H9 (cell line): ENCODE data around the gene POLR2M. TPM values are rescaled to one million over a fixed set of nuclear protein-coding genes. Genes with fewer than 3 reads are reported as not detected.

Source experiments
- DNase-seq: peaks from one replicate; pipeline ENCODE4 v3.0.0-alpha.2; 2017
- H2AFZ ChIP-seq: one replicate; pipeline ENCODE4 v1.6.1; 2013; ENCODE audit warnings: mild to moderate bottlenecking, low read length, control low read depth, moderate library complexity
- H2AK5ac ChIP-seq: 2 replicates; pipeline ENCODE4 v1.6.1; 2013; ENCODE audit warnings: low read length, control low read depth, mixed read lengths; ENCODE audit not compliant: insufficient read length
- H2BK120ac ChIP-seq: one replicate; pipeline ENCODE4 v1.6.1; 2013; ENCODE audit warnings: low read depth, mild to moderate bottlenecking, low read length, control low read depth, inconsistent platforms; ENCODE audit not compliant: poor library complexity, severe bottlenecking
- H2BK12ac ChIP-seq: 2 replicates; pipeline ENCODE4 v1.6.1; 2013; ENCODE audit warnings: low read length, control low read depth, mixed read lengths, low read depth; ENCODE audit not compliant: insufficient read length
- H2BK15ac ChIP-seq: 2 replicates; pipeline ENCODE4 v1.6.1; 2013; ENCODE audit warnings: low read depth, low read length, control low read depth
- H2BK20ac ChIP-seq: one replicate; pipeline ENCODE4 v1.6.1; 2013; ENCODE audit warnings: low read depth, mild to moderate bottlenecking, low read length, control low read depth, inconsistent platforms; ENCODE audit not compliant: poor library complexity, severe bottlenecking
- H2BK5ac ChIP-seq: 2 replicates; pipeline ENCODE4 v1.6.1; 2013; ENCODE audit warnings: low read length, control low read depth, mixed read lengths; ENCODE audit not compliant: insufficient read length
- H3K14ac ChIP-seq: 2 replicates; pipeline ENCODE4 v1.6.1; 2013; ENCODE audit warnings: low read length, control low read depth; ENCODE audit not compliant: insufficient read depth
- H3K18ac ChIP-seq: 2 replicates; pipeline ENCODE4 v1.6.1; 2013; ENCODE audit warnings: low read depth, mild to moderate bottlenecking, mixed read lengths, low read length, control low read depth; ENCODE audit not compliant: insufficient read length
- H3K23ac ChIP-seq: 2 replicates; pipeline ENCODE4 v1.6.1; 2013; ENCODE audit warnings: low read length, control low read depth, mixed read lengths, low read depth; ENCODE audit not compliant: insufficient read length
- H3K23me2 ChIP-seq: 2 replicates; pipeline ENCODE4 v1.6.1; 2013; ENCODE audit warnings: low read depth, mild to moderate bottlenecking, mixed read lengths, low read length, control low read depth; ENCODE audit not compliant: insufficient read length, poor library complexity, severe bottlenecking
- H3K27ac ChIP-seq: 2 replicates; pipeline ENCODE4 v1.5.1; 2013; ENCODE audit warnings: low read length, control low read depth, mixed read lengths, low read depth; ENCODE audit not compliant: insufficient read length
- H3K27me3 ChIP-seq: 2 replicates; pipeline ENCODE4 v1.6.1; 2013; ENCODE audit warnings: low read length, control low read depth, inconsistent platforms; ENCODE audit not compliant: insufficient read depth
- H3K4ac ChIP-seq: 2 replicates; pipeline ENCODE4 v1.6.1; 2013; ENCODE audit warnings: low read depth, mild to moderate bottlenecking, control low read depth, inconsistent platforms, low read length, moderate library complexity
- H3K4me1 ChIP-seq: 2 replicates; pipeline ENCODE4 v1.6.1; 2013; ENCODE audit warnings: low read length, control low read depth, inconsistent platforms; ENCODE audit not compliant: insufficient read depth
- H3K4me2 ChIP-seq: 2 replicates; pipeline ENCODE4 v1.6.1; 2013; ENCODE audit warnings: low read length, control low read depth, mixed read lengths; ENCODE audit not compliant: insufficient read length, insufficient read depth
- H3K56ac ChIP-seq: 2 replicates; pipeline ENCODE4 v1.6.1; 2013; ENCODE audit warnings: low read depth, mild to moderate bottlenecking, mixed read lengths, low read length, control low read depth; ENCODE audit not compliant: insufficient read length
- H3K79me1 ChIP-seq: 2 replicates; pipeline ENCODE4 v1.6.1; 2013; ENCODE audit warnings: low read depth, mild to moderate bottlenecking, moderate library complexity, low read length, control low read depth, inconsistent platforms; ENCODE audit not compliant: insufficient read depth, poor library complexity, severe bottlenecking
- H3K79me2 ChIP-seq: 2 replicates; pipeline ENCODE4 v1.6.1; 2013; ENCODE audit warnings: low read length, control low read depth, inconsistent platforms; ENCODE audit not compliant: insufficient read depth
- H3K9ac ChIP-seq: 2 replicates; pipeline ENCODE4 v1.6.1; 2013; ENCODE audit warnings: low read length, control low read depth, mixed read lengths; ENCODE audit not compliant: insufficient read length; ENCODE audit errors: extremely low read depth
- H3K9me3 ChIP-seq: one replicate; pipeline ENCODE4 v1.6.1; 2013; ENCODE audit warnings: low read depth, low read length, inconsistent platforms; ENCODE audit not compliant: control insufficient read depth
- H3T11ph ChIP-seq: one replicate; pipeline ENCODE4 v1.6.1; 2013; ENCODE audit warnings: mild to moderate bottlenecking, low read length, control low read depth, inconsistent platforms
- H4K20me1 ChIP-seq: one replicate; pipeline ENCODE4 v1.6.1; 2013; ENCODE audit not compliant: control insufficient read depth, insufficient read length, insufficient read depth
- H4K5ac ChIP-seq: 2 replicates; pipeline ENCODE4 v1.6.1; 2013; ENCODE audit warnings: low read depth, mild to moderate bottlenecking, mixed read lengths, low read length, control low read depth; ENCODE audit not compliant: insufficient read length
- H4K8ac ChIP-seq: replicated peaks from 2 replicates; pipeline ENCODE4 v1.6.1; 2013; ENCODE audit warnings: low read length, control low read depth, mixed read lengths, low read depth; ENCODE audit not compliant: insufficient read length
- H4K91ac ChIP-seq: 2 replicates; pipeline ENCODE4 v1.6.1; 2013; ENCODE audit warnings: low read depth, mild to moderate bottlenecking, moderate library complexity, mixed read lengths, low read length, control low read depth; ENCODE audit not compliant: insufficient read length
- H3K27ac Mint-ChIP-seq, 3 experiments: 2 replicates in 2 of 3; 3 replicates in 1 of 3; pipeline ENCODE4 v1.8.0; 2020 to 2021; ENCODE audit warnings: mixed read lengths in 3 of 3, mild to moderate bottlenecking in 1 of 3, moderate library complexity in 1 of 3
- H3K27me3 Mint-ChIP-seq: 2 replicates; pipeline ENCODE4 v1.8.0; 2021; ENCODE audit warnings: low read depth, mild to moderate bottlenecking, moderate library complexity, mixed read lengths
- H3K36me3 Mint-ChIP-seq, 3 experiments: 2 replicates in 2 of 3; 3 replicates in 1 of 3; pipeline ENCODE4 v1.8.0; 2020 to 2021; ENCODE audit warnings: low read depth in 3 of 3, mixed read lengths in 3 of 3; ENCODE audit not compliant: insufficient read depth in 1 of 3
- H3K4me1 Mint-ChIP-seq, 2 experiments: 2 replicates each; pipeline ENCODE4 v1.8.0; 2020; ENCODE audit warnings: mixed read lengths in 2 of 2
- H3K4me3 Mint-ChIP-seq, 2 experiments: 2 replicates in 1 of 2; 3 replicates in 1 of 2; pipeline ENCODE4 v1.8.0; 2020 to 2021; ENCODE audit warnings: mild to moderate bottlenecking in 2 of 2, mixed read lengths in 2 of 2, moderate library complexity in 1 of 2
- H3K9me3 Mint-ChIP-seq, 2 experiments: 2 replicates in 1 of 2; 3 replicates in 1 of 2; pipeline ENCODE4 v1.8.0; 2020; ENCODE audit warnings: mild to moderate bottlenecking in 2 of 2, mixed read lengths in 2 of 2, moderate library complexity in 1 of 2
- WGBS: extraction: QIAGEN DNeasy Blood & Tissue Kit; methylation state at CpG from one replicate; pipeline ENCODE4 v1.1.7; 2013; ENCODE audit warnings: missing lambda C conversion rate, low lambda C conversion rate, mixed read lengths; ENCODE audit not compliant: insufficient read length; ENCODE audit errors: extremely low coverage; 5-methylcytosine and 5-hydroxymethylcytosine counted together
- total RNA-seq: library from RNA; stranded (reverse); gene quantifications from 2 replicates; pipeline ENCODE4 v1.2.1, GENCODE V29; 2021
- TF ChIP-seq, protein P1 (sequence below): fragments of 200-600 bp; sonication (generic); conservative IDR thresholded peaks from 3 replicates; pipeline ENCODE4 v1.8.0; 2021; ENCODE audit warnings: antibody characterized with exemption, mild to moderate bottlenecking

POLR2M gene
- total RNA-seq, 1 experiment from 2014 or later = 67.3 TPM

DNA sequence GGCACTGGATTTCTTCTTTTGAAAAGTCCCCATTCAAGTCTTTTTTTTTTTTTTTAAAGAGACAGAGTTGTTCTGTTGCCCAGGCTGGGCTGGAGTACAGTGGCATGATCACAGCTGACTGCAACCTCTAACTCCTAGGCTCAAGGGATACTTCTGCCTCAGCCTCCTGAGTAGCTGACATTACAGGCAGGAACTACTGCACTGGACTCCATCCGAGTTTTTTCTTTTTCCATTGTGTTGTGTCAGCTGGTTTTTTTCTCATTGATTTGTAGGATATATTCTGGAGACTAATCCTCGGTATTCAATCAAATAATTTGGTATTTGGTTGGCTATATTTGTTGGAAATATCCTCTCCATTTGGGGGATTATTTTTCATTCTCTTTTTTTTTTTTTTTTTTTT lies 11.8 kb downstream of the POLR2M start:
- TF ChIP-seq, protein P1, sequence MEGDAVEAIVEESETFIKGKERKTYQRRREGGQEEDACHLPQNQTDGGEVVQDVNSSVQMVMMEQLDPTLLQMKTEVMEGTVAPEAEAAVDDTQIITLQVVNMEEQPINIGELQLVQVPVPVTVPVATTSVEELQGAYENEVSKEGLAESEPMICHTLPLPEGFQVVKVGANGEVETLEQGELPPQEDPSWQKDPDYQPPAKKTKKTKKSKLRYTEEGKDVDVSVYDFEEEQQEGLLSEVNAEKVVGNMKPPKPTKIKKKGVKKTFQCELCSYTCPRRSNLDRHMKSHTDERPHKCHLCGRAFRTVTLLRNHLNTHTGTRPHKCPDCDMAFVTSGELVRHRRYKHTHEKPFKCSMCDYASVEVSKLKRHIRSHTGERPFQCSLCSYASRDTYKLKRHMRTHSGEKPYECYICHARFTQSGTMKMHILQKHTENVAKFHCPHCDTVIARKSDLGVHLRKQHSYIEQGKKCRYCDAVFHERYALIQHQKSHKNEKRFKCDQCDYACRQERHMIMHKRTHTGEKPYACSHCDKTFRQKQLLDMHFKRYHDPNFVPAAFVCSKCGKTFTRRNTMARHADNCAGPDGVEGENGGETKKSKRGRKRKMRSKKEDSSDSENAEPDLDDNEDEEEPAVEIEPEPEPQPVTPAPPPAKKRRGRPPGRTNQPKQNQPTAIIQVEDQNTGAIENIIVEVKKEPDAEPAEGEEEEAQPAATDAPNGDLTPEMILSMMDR = no peak
- Histone ChIP-seq H3K9me3 (no peaks in the 10 kb centered on the region), H2BK12ac (no peak overlapping the region), H3K27me3 (no peaks in the 10 kb centered on the region), H3K79me1 (no peaks in the 10 kb centered on the region), H2BK20ac (no peak overlapping the region), H3K18ac (no peak overlapping the region), H3K23ac (no peak overlapping the region), H3K27ac (no peak overlapping the region), H2BK15ac (no peak overlapping the region), H4K91ac (no peak overlapping the region), H3K4ac (no peak overlapping the region), H3K9ac (no peak overlapping the region), H4K8ac (no peak overlapping the region), H3K79me2 (no peaks in the 10 kb centered on the region), H4K20me1 (no peaks in the 10 kb centered on the region), H3K4me1 (no peaks in the 10 kb centered on the region), H2AK5ac (no peak overlapping the region), H3K56ac (no peak overlapping the region), H3K4me2 (no peak overlapping the region), H3T11ph (no peak overlapping the region), H2BK5ac (no peak overlapping the region), H2AFZ (no peak overlapping the region), H2BK120ac (no peak overlapping the region), H3K23me2 (no peaks in the 10 kb centered on the region), H3K14ac (no peak overlapping the region), H4K5ac (no peak overlapping the region)
- no peaks in the 10 kb centered on the region for H3K4me1 Mint-ChIP-seq
- H3K9me3 Mint-ChIP-seq = no peaks in the 10 kb centered on the region
- whole genome bisulfite sequencing = no CpG with 5 or more reads among the region's 2 CpGs
- no peak for DNase-seq
- H3K27me3 Mint-ChIP-seq = no peaks in the 10 kb centered on the region
- H3K27ac Mint-ChIP-seq = no peak overlapping the region
- peaks cover 15 to 36% (median 33%) of the 10 kb centered on the region in 3 experiments; a peak in 6 of 7 replicates for H3K36me3 Mint-ChIP-seq
- H3K4me3 Mint-ChIP-seq = no peak overlapping the region
